ENCODE data around the gene CGNL1.
A peak's percentile ranks its signal among the peaks of the same experiment; 100 is the strongest.

Gene CGNL1

DNA sequence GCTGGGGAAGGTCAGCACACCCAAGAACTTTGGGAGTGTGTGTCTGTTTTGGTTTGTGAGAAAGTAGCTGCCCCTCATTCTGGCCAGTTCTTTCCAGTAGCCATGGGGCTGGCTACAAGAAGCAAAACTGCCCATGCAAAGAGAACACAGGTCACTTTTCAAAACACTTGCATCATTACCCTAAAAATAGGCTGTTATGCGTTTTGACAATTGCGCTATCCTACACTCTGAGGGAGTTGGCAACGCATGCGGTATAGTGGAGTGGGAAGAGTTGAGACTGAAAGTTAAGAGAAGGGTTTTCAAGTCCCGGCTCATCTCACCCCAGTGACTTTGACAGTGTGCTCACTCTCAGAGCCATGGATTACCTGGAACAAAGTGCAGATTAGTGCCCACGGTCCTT is 173.6 kb downstream of the CGNL1 start:
- Mint-ChIP-seq H3K27ac (no peak overlapping the region), H3K36me3 (no peaks in the 10 kb centered on the region), H3K4me3 (no peak overlapping the region), H3K9me3 (no peaks in the 10 kb centered on the region), H3K4me1 (no peaks in the 10 kb centered on the region), H3K27me3 (peaks cover 29% of the 10 kb centered on the region)
- DNase-seq: no peak
- CTCF ChIA-PET: interaction anchor here (1.5 to 2.9 kb wide), 2 partner anchors 10 to 23 kb away, joined by 3 to 8 read pairs; no protein-coding TSS in a partner anchor

DNA sequence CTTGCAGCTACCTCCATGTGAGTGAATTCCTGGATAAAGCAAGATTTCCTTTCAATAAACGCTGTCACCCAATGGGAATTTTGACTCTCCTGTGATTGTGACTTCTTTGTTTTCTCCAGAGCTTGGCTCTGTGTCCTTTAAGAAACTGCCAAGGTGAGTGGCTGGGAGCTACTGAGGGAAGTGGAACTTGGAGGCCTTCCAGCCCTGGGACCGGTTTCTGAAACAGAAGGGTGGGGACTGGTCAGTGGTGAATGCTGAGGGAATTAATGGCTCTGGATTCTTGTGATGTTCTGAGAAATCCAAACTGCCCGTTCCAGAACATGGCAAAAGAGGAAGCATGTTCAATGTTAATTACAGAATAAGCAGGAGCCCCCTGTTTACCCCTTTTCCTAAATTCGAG is 174.3 kb downstream of the CGNL1 start:
- CTCF ChIA-PET: interaction anchor here (2.9 kb wide), 1 partner anchor 9 kb away, joined by 8 read pairs; no protein-coding TSS in a partner anchor
- Mint-ChIP-seq H3K27me3 (peaks cover 25% of the 10 kb centered on the region), H3K9me3 (no peaks in the 10 kb centered on the region), H3K36me3 (no peaks in the 10 kb centered on the region), H3K4me3 (no peak overlapping the region), H3K4me1 (no peaks in the 10 kb centered on the region), H3K27ac (no peak overlapping the region)
- no peak for DNase-seq

DNA sequence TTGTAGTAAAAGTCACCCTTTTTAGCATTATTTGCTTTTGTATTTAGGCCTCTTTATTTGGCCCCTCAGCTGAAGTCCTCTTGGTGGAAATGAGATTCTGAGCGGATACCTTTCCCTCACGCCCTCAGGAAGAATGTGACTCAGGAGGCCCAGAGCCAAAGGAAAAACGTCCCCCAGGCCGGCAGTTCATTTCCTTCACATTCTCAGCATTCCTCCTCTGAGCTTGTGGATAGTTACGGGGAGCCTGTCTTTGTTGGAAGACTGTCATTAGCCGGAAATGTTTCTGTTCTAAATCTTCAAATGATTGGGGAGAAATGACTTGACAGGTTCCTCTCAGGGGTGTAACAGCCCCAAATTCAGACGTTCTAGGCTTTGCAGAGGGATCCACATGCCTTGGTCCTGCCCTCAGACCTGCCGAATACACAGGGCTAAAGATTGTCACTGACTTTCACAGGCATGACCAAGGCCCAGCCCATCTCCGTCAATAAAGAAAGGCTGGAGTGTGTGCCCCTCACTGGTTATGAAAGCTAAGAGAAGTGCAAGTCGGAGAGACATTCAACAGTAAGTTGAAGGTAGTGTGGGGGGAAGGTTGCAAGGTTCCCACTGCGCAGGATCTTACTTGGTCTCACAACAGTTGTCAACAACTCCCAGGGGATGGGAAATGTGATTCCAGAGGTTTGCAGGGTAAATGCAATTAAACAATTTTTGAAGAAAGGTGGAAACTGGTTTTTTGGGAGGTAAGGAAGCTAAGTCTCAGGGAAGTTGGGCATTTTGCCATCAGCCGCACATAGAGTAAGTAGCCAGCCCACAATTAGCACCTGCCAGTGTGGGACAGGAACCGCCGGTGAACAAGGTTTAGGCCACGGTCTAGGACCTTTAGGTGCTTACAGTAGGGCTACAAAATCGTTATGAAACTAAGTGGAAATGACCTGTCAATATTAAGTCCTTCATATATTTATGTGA is 175.7 kb downstream of the CGNL1 start:
- Mint-ChIP-seq H3K4me3 (no peak overlapping the region), H3K27me3 (peaks cover 23% of the 10 kb centered on the region), H3K9me3 (no peaks in the 10 kb centered on the region), H3K36me3 (no peaks in the 10 kb centered on the region), H3K4me1 (no peaks in the 10 kb centered on the region), H3K27ac (no peak overlapping the region)
- CTCF ChIA-PET: interaction anchor here (1.6 to 2.9 kb wide), 2 partner anchors 8 to 10 kb away, joined by 5 to 8 read pairs; no protein-coding TSS in a partner anchor
- no peak for DNase-seq

DNA sequence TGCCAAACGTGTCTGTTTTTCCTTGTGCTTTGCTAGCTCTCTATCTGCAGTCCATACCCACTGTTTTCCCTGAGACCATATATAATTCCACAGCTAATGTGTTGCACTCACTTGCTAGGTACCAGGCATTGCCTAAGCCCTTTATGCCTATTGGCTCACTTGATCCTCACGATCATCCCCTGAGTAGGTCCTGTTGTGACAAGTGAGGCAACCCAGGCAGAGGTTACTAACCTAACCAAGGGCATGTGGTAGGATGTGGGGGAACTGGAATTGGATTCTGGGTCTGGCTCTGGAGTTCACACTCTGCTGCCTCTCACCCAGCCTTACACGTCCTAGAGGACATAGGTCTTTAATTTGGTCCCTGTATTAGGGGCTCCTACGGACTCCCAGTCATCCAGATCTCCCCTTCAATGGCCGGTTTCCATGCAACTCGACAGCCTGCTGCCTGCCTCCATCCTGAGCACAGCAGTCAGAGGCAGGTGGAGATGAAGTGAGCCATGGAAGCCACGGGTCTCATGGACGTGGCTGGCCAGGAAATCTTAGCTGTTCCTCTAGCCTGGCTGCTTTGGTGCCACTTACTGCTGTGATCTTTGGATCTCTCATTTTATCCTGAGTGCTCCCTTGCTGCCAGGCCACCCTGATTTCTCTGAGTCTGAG is 176.5 kb downstream of the CGNL1 start:
- DNase-seq: no peak
- no peaks in the 10 kb centered on the region for H3K36me3 Mint-ChIP-seq
- no peaks in the 10 kb centered on the region for H3K4me1 Mint-ChIP-seq
- CTCF ChIA-PET: interaction anchor here (0.5 to 1.6 kb wide), 2 partner anchors 11 to 12 kb away, joined by 3 to 5 read pairs; no protein-coding TSS in a partner anchor
- no peak overlapping the region for H3K27ac Mint-ChIP-seq
- peaks cover 23% of the 10 kb centered on the region for H3K27me3 Mint-ChIP-seq
- H3K9me3 Mint-ChIP-seq: no peaks in the 10 kb centered on the region
- no peak overlapping the region for H3K4me3 Mint-ChIP-seq

DNA sequence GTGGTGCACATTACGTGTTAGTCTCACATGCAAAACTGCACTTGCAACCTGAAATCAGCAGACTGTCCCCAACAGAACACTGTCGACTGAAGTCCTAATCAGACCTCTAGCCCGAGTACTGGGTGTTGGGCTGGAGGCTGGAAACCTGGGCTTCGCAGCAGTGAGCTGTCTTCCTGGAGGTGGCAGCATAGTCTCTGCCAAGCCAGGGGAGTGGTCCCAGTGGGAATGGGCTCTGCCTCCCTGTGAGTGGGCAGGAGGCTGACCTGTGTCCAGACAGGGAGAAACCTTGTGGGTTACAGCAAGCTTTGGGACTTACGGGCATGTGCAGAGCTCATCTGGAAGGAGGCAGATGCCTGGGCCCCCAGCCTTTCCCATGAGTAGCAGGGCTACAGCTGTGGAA is 177.2 kb downstream of the CGNL1 start:
- DNase-seq: no peak
- H3K9me3 Mint-ChIP-seq: no peaks in the 10 kb centered on the region
- H3K27me3 Mint-ChIP-seq: peaks cover 23% of the 10 kb centered on the region
- no peaks in the 10 kb centered on the region for H3K4me1 Mint-ChIP-seq
- CTCF ChIA-PET: interaction anchor here (1.3 kb wide), 1 partner anchor 12 kb away, joined by 3 read pairs; no protein-coding TSS in a partner anchor
- no peaks in the 10 kb centered on the region for H3K36me3 Mint-ChIP-seq
- no peak overlapping the region for H3K4me3 Mint-ChIP-seq
- no peak overlapping the region for H3K27ac Mint-ChIP-seq

DNA sequence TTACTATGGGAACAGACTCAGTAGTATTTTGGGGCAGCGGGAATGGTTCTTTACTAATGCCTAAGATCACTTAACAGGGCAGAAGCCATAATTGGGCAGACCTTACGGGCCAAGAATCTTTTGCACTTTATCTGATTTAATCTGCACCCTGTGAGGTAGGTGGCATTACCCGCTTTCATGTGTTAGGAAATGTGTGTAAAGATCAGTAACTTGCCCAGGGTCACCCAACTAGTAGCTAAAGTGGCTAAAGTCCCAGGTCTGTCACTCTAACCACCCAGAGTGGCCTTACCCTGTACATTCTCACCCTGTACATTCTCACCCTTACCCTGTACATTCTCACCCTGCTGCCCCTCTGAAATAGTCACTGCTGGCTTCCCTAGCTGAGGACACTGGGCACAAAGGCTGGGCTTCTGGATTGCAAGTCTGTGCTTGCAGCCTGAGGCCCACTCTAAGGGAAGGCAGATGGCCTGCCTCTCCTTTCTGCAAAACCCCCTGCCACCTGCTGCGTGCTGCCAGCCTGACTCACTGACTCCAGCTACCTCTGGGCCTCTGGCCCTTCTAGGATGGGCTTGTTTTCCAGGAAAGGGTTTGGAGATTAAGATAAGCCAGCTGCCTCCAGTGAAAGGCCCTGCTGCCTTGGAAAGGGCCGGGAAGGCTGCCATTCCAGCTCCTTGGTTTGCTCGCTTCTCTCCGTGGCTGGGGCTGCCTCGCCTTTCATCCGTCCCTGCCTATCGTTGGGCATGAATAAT is 177.9 kb downstream of the CGNL1 start:
- DNase-seq: no peak
- no peaks in the 10 kb centered on the region for H3K4me1 Mint-ChIP-seq
- CTCF ChIA-PET: interaction anchor here (1.3 kb wide), 1 partner anchor 12 kb away, joined by 3 read pairs; no protein-coding TSS in a partner anchor
- H3K36me3 Mint-ChIP-seq: no peaks in the 10 kb centered on the region
- peaks cover 23% of the 10 kb centered on the region for H3K27me3 Mint-ChIP-seq
- H3K4me3 Mint-ChIP-seq: no peak overlapping the region
- H3K27ac Mint-ChIP-seq: no peak overlapping the region
- H3K9me3 Mint-ChIP-seq: no peaks in the 10 kb centered on the region

DNA sequence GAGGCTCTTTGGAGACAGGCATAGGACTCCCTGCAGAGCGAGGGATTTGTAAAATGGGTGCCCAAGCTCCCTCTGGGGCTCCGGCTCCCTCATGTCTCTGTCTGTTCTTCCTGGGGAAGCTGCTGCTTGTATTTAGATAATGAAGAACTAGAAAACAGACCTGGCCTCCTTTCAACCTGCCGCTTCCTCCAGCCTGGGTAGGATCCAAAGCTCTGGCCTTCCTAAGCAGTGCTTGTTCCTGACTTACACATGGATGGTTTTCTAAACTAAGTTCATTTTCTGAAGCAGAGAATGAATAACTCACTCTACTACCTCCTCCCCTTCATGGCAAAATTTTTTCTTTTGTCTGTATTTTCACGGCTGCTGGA is 178.5 kb downstream of the CGNL1 start:
- H3K27me3 Mint-ChIP-seq: peaks cover 23% of the 10 kb centered on the region
- DNase-seq: no peak
- H3K9me3 Mint-ChIP-seq: no peaks in the 10 kb centered on the region
- no peak overlapping the region for H3K4me3 Mint-ChIP-seq
- no peak overlapping the region for H3K27ac Mint-ChIP-seq
- no peaks in the 10 kb centered on the region for H3K4me1 Mint-ChIP-seq
- CTCF ChIA-PET: no interaction called here
- H3K36me3 Mint-ChIP-seq: no peaks in the 10 kb centered on the region

DNA sequence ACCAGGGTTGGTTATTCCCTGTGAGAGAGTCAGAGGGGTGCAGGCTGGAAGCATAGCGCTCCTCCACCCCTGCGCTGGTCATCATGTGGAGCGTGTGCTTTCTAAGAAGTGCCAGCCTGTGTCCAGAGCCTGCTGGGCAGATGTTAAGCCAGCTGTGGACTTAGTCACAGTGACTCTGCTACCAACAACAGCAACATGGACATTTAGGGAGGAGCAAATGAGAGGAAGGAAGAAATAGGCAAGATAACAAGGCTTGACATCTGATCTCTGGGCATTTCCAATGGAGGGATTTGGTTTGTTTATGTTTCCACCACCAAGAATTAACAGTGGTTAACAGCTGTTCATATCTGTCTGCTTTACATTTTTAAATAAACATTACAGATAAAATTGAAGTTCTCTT is 179.0 kb downstream of the CGNL1 start:
- H3K27ac Mint-ChIP-seq: no peak overlapping the region
- no peaks in the 10 kb centered on the region for H3K4me1 Mint-ChIP-seq
- peaks cover 23% of the 10 kb centered on the region for H3K27me3 Mint-ChIP-seq
- H3K36me3 Mint-ChIP-seq: no peaks in the 10 kb centered on the region
- CTCF ChIA-PET: no interaction called here
- no peak for DNase-seq
- no peak overlapping the region for H3K4me3 Mint-ChIP-seq
- H3K9me3 Mint-ChIP-seq: no peaks in the 10 kb centered on the region

DNA sequence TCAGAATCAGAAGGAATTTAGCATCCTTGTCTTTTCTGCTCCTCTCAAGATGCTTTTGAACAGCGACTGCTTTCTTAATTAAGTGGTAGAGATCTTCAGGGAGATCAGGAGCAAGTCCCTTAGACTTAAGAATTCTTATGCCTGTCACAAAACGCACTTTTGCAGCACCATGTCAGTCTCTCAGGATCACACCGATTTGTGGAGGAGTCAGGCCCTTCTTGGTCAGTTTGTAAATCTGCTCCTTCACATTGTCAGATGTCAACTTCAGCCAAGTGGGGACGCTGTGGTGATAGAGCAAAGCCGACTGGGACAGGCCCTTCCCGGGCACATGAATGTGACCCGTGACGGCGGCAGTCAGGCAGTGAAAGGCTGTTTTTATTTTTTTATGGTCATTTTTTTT is 179.7 kb downstream of the CGNL1 start:
- Mint-ChIP-seq H3K4me3 (no peak overlapping the region), H3K4me1 (peaks cover 2% of the 10 kb centered on the region), H3K27ac (no peak overlapping the region), H3K36me3 (no peaks in the 10 kb centered on the region), H3K9me3 (no peaks in the 10 kb centered on the region), H3K27me3 (peaks cover 21% of the 10 kb centered on the region)
- CTCF ChIA-PET: no interaction called here
- no peak for DNase-seq

DNA sequence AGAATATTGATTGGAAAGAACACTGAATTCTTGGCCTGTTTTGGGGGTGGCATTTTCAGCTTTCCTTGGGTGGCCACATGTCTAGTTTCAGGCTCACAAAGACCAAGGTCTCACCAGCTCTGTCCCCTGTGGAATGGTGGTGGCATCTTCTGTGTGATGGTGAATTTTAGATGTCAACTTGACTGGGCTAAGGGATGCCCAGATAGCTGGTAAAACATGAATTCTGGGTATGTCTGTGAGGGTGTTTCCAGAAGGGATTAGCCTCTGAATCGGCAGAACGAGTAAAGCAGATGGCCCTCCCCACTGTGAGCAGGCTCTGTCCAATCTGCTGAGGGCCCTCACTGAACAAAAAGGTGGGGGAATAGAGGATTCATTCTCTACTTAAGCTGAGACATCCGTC is 181.0 kb downstream of the CGNL1 start:
- no peak for DNase-seq
- peaks cover 14% of the 10 kb centered on the region for H3K4me1 Mint-ChIP-seq
- peaks cover 10% of the 10 kb centered on the region for H3K27me3 Mint-ChIP-seq
- no peak overlapping the region for H3K4me3 Mint-ChIP-seq
- no peaks in the 10 kb centered on the region for H3K9me3 Mint-ChIP-seq
- H3K27ac Mint-ChIP-seq: no peak overlapping the region
- H3K36me3 Mint-ChIP-seq: no peaks in the 10 kb centered on the region
- CTCF ChIA-PET: interaction anchor here (0.8 to 6.0 kb wide), 5 partner anchors 9 to 514 kb away, joined by 3 to 34 read pairs (median 3); no protein-coding TSS in a partner anchor

DNA sequence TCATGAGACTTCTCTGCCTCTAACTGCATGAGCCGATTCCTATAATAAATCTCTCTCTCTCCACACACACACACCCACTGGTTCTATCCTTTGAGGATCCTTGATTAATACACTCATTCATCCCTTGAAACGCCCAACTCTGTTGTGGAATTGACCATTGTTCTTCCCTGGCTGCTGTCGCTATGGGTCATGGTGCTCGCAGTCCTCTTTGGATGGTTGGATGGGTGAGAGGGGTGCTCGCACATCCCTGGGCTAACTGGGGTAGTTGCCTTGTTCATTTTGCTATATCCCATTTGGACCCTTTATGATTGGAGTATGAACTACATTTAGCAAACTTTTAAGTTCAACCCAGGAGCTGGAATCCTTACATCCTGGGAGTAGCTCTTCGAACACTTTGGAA is 181.5 kb downstream of the CGNL1 start:
- H3K9me3 Mint-ChIP-seq: no peaks in the 10 kb centered on the region
- peaks cover 19% of the 10 kb centered on the region for H3K4me1 Mint-ChIP-seq
- H3K4me3 Mint-ChIP-seq: no peak overlapping the region
- H3K27me3 Mint-ChIP-seq: peaks cover 10% of the 10 kb centered on the region
- no peaks in the 10 kb centered on the region for H3K36me3 Mint-ChIP-seq
- H3K27ac Mint-ChIP-seq: no peak overlapping the region
- CTCF ChIA-PET: interaction anchor here (1.1 to 6.0 kb wide), 5 partner anchors 8 to 513 kb away, joined by 3 to 34 read pairs (median 3); no protein-coding TSS in a partner anchor
- no peak for DNase-seq

DNA sequence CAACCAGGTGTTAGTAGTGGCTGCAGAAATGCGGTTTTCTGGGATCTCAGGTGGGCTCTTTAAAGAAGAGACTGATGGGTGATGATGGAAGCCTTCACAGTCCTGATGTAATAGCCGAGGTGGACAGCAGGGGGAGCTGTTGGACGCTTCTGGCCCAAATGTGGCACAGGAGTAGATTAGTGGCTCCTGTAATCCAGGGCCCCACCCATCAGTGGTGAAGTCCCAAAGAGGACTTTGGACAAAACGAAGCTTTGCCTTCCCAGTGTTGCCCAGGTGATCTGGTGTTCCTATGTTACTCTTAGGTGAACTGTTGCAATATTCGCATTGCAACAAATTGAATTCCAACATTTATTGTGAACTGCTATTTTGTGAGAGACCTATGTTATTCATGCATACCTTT is 183.6 kb downstream of the CGNL1 start:
- DNase-seq: peak; percentile 81
- Mint-ChIP-seq H3K4me1 (peaks cover 35% of the 10 kb centered on the region), H3K27ac (no peak overlapping the region), H3K36me3 (no peaks in the 10 kb centered on the region), H3K9me3 (no peaks in the 10 kb centered on the region), H3K4me3 (no peak overlapping the region), H3K27me3 (peaks cover 7% of the 10 kb centered on the region)
- CTCF ChIA-PET: interaction anchor here (0.7 to 6.0 kb wide), 17 partner anchors 9 to 507 kb away, joined by 3 to 34 read pairs (median 5); partner anchors contain the start of gene POLR2M

DNA sequence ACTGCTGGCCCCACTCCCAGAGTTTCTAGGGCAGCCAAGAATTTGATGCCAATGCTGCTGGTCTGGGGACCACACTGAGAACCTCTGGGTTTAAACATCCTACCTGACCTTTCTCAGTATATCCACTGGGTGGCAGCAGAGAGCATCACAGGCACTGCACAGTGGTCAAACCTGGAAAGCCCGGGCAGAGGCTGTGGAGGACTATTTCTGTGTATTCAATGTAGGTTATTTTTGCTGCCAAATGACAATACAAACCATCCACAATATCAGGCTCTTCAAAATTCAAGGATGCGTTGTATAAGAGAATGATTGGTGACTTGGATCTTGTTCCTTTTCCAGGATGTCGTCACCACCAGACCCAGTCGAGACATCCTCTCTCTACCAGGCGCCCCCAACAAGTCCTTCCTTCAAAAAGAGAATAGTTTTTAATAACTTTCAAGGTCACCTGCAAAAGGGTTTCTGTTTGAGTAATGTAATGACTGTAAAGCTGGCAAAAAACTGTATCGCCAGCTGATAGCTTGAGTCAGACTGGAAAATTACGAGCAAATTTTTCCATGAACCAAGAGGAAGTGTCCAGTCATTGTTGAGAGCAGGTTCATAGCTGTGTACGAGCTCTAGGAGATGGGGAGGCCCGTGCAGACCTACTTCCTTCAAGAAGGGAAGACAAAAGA is 184.9 kb downstream of the CGNL1 start:
- H3K4me3 Mint-ChIP-seq: no peak overlapping the region
- no peak overlapping the region for H3K27ac Mint-ChIP-seq
- no peaks in the 10 kb centered on the region for H3K36me3 Mint-ChIP-seq
- DNase-seq: peak; percentile 74
- no peaks in the 10 kb centered on the region for H3K9me3 Mint-ChIP-seq
- CTCF ChIA-PET: interaction anchor here (0.7 to 6.0 kb wide), 17 partner anchors 10 to 300 kb away, joined by 3 to 34 read pairs (median 5); partner anchors contain the start of gene POLR2M
- H3K27me3 Mint-ChIP-seq: peaks cover 7% of the 10 kb centered on the region
- H3K4me1 Mint-ChIP-seq: peaks cover 46% of the 10 kb centered on the region

All from activated naive CD4-positive, alpha-beta T cell treated with anti-CD3 and anti-CD28 coated beads, Interleukin-2, amount 10 ng/mL, durations not matched to agents 7 days and 5 days (primary cell).